HepG2 (cell line): Measurements from ENCODE around the gene IL17D. TPM values are rescaled to one million over a fixed set of nuclear protein-coding genes. Genes with fewer than 3 reads are reported as not detected.
A peak's percentile ranks its signal among the peaks of the same experiment; 100 is the strongest.

Experiments
- ATF1 ChIP-seq: IDR thresholded peaks from 2 replicates; pipeline ENCODE4 v1.6.1; 2016; ENCODE audit warnings: mild to moderate bottlenecking, control low read depth
- CHCHD3 ChIP-seq: sonication (generic); formaldehyde crosslinking; IDR thresholded peaks from 2 replicates; pipeline ENCODE4 v1.8.0; 2022; ENCODE audit warnings: mild to moderate bottlenecking, missing genetic modification reagents, moderate library complexity
- HDAC6 ChIP-seq: fragments of 200-600 bp; sonication (generic); IDR thresholded peaks from 2 replicates; pipeline ENCODE4 v1.7.0; 2017; ENCODE audit warnings: mild to moderate bottlenecking, antibody characterized with exemption, low read length, low read depth
- KDM2A ChIP-seq: sonication (generic); formaldehyde crosslinking; IDR thresholded peaks from 2 replicates; pipeline ENCODE4 v1.4.0; 2020; ENCODE audit warnings: low read depth, missing genetic modification reagents, borderline replicate concordance
- SIN3A ChIP-seq: IDR thresholded peaks from 2 replicates; pipeline ENCODE4 v1.6.1; 2011; ENCODE audit warnings: low read depth, mild to moderate bottlenecking, control low read depth, low read length, borderline replicate concordance
- YEATS4 ChIP-seq: sonication (generic); formaldehyde crosslinking; IDR thresholded peaks from 2 replicates; pipeline ENCODE4 v1.4.0; 2020; ENCODE audit warnings: missing genetic modification reagents, borderline replicate concordance
- ZKSCAN5 ChIP-seq: sonication (generic); formaldehyde crosslinking; IDR thresholded peaks from 2 replicates; pipeline ENCODE4 v1.5.1; 2020; ENCODE audit warnings: mild to moderate bottlenecking, missing genetic modification reagents
- ZNF207 ChIP-seq: fragments of 450-650 bp; IDR thresholded peaks from 2 replicates; pipeline ENCODE4 v1.6.1; 2016; ENCODE audit warnings: antibody characterized with exemption, borderline replicate concordance
- ZNF318 ChIP-seq: sonication (generic); formaldehyde crosslinking; IDR thresholded peaks from 2 replicates; pipeline ENCODE4 v1.4.0; 2020; ENCODE audit warnings: mild to moderate bottlenecking, missing genetic modification reagents
- ZNF335 ChIP-seq: sonication (generic); formaldehyde crosslinking; IDR thresholded peaks from 2 replicates; pipeline ENCODE4 v1.4.0; 2020; ENCODE audit warnings: missing genetic modification reagents
- ZNF432 ChIP-seq: sonication (generic); formaldehyde crosslinking; IDR thresholded peaks from 2 replicates; pipeline ENCODE4 v1.5.0; 2020; ENCODE audit warnings: missing genetic modification reagents, mild to moderate bottlenecking, borderline replicate concordance
- ZNF446 ChIP-seq: sonication (generic); formaldehyde crosslinking; IDR thresholded peaks from 2 replicates; pipeline ENCODE4 v1.5.0; 2020; ENCODE audit warnings: mild to moderate bottlenecking, missing genetic modification reagents
- ZNF496 ChIP-seq: sonication (generic); formaldehyde crosslinking; IDR thresholded peaks from 2 replicates; pipeline ENCODE4 v1.8.1; 2023; ENCODE audit warnings: mild to moderate bottlenecking, moderate library complexity, missing genetic modification reagents; ENCODE audit not compliant: insufficient replicate concordance
- ZNF574 ChIP-seq: sonication (generic); formaldehyde crosslinking; IDR thresholded peaks from 2 replicates; pipeline ENCODE4 v1.4.0; 2020; ENCODE audit warnings: missing genetic modification reagents
- ZNF597 ChIP-seq: sonication (generic); formaldehyde crosslinking; IDR thresholded peaks from 2 replicates; pipeline ENCODE4 v1.5.0; 2020; ENCODE audit warnings: missing genetic modification reagents
- ZNF749 ChIP-seq: sonication (generic); formaldehyde crosslinking; IDR thresholded peaks from 2 replicates; pipeline ENCODE4 v1.8.0; 2022; ENCODE audit warnings: mild to moderate bottlenecking, missing genetic modification reagents, moderate library complexity, borderline replicate concordance
- ZNF788 ChIP-seq: sonication (generic); formaldehyde crosslinking; IDR thresholded peaks from 2 replicates; pipeline ENCODE4 v1.5.0; 2020; ENCODE audit warnings: mild to moderate bottlenecking, missing genetic modification reagents, borderline replicate concordance
- ZSCAN21 ChIP-seq: sonication (generic); formaldehyde crosslinking; IDR thresholded peaks from 2 replicates; pipeline ENCODE4 v1.8.0; 2022; ENCODE audit warnings: mild to moderate bottlenecking, missing genetic modification reagents, moderate library complexity, borderline replicate concordance
- polyA plus RNA-seq, 8 experiments: library from polyadenylated mRNA; depleted of rRNA in 3 of 8; stranded (reverse) in 7 of 8; unstranded in 1 of 8; fragments of >200 nt; fragmentation: Illumina TruSeq in 4 of 8; extraction: Trizol in 4 of 8; gene quantifications; 2 replicates each; pipeline versions ENCODE4 v1.2.1 to v1.2.3, GENCODE V29; 2011 to 2016; ENCODE audit warnings: low read depth in 4 of 8, missing spikeins in 1 of 8, mixed read lengths in 1 of 8; ENCODE audit not compliant: insufficient read depth in 1 of 8
- total RNA-seq, 5 experiments: library from RNA; depleted of rRNA; stranded (reverse); fragments of >200 nt; fragmentation: Illumina TruSeq; extraction: Trizol; gene quantifications; 2 replicates each; pipeline ENCODE4 v1.2.3, GENCODE V29; 2016; ENCODE audit warnings: low read depth in 1 of 5

The IL17D gene
- total and polyA plus RNA-seq, 2 of the 13 experiments (the other 11 are each of a cell fraction or from before 2014, with no cell fraction given): 1.1 to 2.2 TPM

DNA sequence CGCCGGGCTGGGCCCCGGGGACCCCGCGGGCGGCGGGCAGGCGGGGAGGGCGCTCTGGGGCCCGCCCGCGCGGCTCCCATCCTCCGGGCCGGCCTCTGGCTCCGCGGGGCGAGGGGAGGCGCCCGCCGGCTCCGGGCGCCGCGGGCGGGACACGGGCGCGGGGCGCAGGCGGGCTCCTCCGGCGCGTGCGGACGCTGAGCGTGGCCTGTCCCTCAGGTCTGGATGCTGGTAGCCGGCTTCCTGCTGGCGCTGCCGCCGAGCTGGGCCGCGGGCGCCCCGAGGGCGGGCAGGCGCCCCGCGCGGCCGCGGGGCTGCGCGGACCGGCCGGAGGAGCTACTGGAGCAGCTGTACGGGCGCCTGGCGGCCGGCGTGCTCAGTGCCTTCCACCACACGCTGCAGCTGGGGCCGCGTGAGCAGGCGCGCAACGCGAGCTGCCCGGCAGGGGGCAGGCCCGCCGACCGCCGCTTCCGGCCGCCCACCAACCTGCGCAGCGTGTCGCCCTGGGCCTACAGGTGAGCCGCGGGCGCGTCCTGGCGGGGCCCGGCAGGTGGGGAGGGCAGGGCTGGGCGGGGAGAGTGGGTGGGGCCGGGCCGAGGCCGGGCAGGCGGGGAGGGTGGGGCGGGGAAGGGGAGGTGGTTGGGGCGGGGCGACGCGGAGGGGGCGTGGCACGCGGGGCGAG lies 420 bp downstream of the IL17D start (continued):
- TF ChIP-seq ZSCAN21 (CRISPR knock-in tag) (peak; percentile 48; the same call in 1 of the 2 replicates), SIN3A (no peak), ZNF207 (no peak), ZNF749 (CRISPR knock-in tag) (no peak), ZNF335 (CRISPR knock-in tag) (no peak), ZNF574 (CRISPR knock-in tag) (peak; percentile 50; the same call in 1 of the 2 replicates), KDM2A (no peak), ZKSCAN5 (CRISPR knock-in tag) (no peak), HDAC6 (no peak), ZNF446 (CRISPR knock-in tag) (no peak), ATF1 (no peak), ZNF788 (CRISPR knock-in tag) (no peak), ZNF432 (no peak), ZNF496 (CRISPR knock-in tag) (no peak), ZNF597 (CRISPR knock-in tag) (no peak), YEATS4 (CRISPR knock-in tag) (peak; percentile 73; the same call in 1 of the 2 replicates), CHCHD3 (CRISPR knock-in tag) (no peak), ZNF318 (no peak)
